DLD1 (cell line): ENCODE data around the gene NUPR1.
"Not testable (repeated sequence)": the region's sequence is repeated elsewhere in the genome, so short reads cannot be mapped to it uniquely, and the experiment has no call there.

Experiments used
- in situ Hi-C: cut with HindIII; loops from 2 replicates; pipeline ENCODE4 v1.10.0; 2017; ENCODE audit warnings: low sequenced_read_pairs

Gene NUPR1

GRCh38 chr16:28555561-28555960 is 16.8 kb upstream of the NUPR1 start:
- in situ Hi-C loops = no loop called here

- in situ Hi-C loops = no loop called here
These were observed 16.1 kb upstream of the NUPR1 start for GRCh38 chr16:28554634-28555423.

DNA sequence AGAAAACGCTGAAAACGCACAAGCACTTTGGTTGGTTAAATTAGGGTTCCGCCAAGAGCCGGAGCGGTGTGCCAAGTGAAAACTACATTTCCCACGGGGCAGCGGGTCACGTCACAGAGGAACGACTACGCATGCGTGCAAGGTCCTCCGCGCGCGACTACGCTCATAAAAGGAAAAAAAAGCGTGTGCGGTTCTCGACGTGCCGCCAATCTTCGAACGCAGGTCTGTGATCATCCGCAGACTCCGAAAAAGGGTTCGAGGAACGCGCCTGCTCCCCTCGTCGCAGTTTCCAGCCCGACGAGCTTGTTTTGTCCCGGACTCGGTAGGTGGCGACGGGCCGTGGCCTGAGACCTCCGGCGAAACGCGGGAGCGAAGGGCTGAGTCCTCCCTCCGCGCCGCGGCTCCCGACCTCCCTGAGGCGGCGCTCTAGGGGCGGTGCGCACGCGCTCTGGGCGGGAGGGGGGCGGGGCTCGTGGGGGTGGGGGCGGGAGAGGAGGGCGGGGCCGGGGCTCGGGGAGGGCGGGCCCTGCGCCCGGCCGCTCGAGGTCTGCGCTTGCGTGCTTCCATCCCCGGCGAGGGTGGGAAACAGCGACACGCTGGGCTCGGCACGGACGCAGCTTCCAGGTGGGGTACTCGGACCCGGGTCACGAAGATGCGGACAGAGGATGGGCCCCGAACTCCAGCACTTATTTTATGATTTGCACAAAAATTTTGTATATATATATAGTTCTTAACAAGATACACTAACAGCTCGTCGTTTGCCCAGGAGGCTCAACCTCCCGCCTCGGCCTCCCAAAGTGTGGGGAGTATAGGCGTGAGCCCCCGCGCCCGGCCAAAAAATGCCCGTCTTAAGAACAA is 15.2 kb upstream of the NUPR1 start, which contains the start of gene SGF29:
SGF29 (plus strand) TSS at position 145 of the 858 bp plus-strand sequence. CDS start 27,150 bp downstream, outside the sequence.
- in situ Hi-C loops = no loop called here

GRCh38 chr16:28549301-28549899 is 10.6 kb upstream of the NUPR1 start:
- in situ Hi-C loops = no loop called here

DNA sequence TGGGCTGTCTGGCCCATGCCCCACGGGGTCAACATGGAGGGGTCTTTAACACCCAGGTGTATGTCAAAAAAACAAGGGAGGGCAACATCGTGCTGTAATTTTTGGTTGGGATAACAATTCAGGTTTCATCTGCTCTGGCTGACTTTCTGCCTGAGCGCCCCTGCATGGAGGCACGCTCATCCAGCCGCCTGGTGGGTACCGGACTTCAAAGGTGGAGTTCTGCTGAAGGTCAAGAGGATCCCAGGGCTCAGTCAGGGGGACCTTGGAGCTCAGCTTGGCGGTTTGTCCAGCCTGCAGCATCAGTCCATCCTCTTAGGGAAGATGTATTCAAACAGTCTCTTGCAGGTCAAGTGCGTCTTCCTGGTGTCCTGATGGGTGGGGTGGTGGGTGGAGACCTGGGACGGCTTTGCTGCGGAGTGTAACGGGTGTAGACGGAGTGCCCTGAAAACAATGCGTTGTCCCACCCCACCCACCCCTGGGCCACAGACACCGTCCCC is 9.6 kb upstream of the NUPR1 start:
- in situ Hi-C loops = no loop called here

DNA sequence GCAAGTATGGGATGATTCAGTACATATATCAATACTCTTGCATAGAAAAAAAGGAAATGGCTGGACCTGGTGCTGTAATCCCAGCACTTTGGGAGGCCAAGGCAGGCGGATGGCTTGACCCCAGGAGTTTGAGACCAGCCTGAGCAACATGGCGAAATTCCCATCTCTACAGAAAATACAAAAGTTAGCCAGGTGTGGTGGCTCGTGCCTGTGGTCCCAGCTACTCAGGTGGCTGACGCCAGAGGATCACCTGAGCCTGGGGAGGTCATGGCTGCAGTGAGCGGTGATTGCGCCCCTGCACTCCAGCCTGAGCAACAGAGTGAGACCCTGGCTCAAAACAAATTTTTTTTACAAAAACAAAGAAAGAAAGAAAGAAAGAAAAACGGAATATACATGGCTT is 7.9 kb upstream of the NUPR1 start:
- in situ Hi-C loops = no loop called here

- in situ Hi-C loops = not testable (repeated sequence)
These were observed 7.2 kb upstream of the NUPR1 start for GRCh38 chr16:28545964-28546363.

DNA sequence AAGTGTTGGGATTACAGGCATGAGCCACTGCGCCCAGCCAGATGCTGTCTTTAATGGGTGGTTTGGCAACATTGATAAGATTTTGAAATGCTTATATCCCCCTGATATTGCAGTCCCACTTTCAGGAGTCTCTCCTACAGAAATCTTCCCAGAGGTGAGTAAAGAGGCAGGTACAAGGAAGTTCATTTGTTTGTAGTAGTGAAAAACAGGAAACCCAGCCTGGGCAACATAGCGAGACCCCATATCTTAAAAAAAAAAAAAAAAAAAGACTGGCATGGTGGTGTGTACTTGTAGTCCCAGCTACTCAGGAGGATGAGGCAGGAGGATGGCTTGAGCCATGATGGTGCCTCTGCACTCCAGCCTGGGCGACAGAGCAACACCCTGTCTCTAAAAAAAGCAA is 6.2 kb upstream of the NUPR1 start:
- in situ Hi-C loops = loop anchor here (5.0 kb wide), 1 partner anchor 42 kb away; no protein-coding TSS in a partner anchor

DNA sequence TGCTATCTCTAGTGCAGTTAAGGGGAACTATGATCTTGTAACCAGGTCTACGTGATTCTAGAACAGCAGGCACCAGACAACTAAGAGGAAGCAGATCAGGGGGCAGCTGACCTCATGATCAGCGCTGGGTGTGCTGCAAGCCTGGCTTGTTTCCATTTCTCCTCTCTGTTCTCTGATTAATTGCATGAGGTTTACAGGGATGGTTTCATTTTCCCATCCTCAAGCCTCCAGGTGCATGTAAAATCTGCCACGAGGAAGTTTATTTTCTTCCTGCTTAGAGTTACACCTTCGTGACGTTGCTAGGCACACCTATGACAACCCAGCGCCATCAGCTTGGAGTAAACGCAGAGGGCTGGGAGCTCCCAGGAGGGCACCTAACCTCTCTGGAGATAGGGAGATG is 4.3 kb upstream of the NUPR1 start:
- in situ Hi-C loops = loop anchor here (5.0 kb wide), 1 partner anchor 44 kb away; no protein-coding TSS in a partner anchor

- in situ Hi-C loops = loop anchor here (5.0 kb wide), 1 partner anchor 45 kb away; no protein-coding TSS in a partner anchor
These were observed 3.9 kb upstream of the NUPR1 start for GRCh38 chr16:28542646-28543045.

- in situ Hi-C loops = loop anchor here (5.0 kb wide), 1 partner anchor 47 kb away; no protein-coding TSS in a partner anchor
These were observed 1.6 kb upstream of the NUPR1 start for GRCh38 chr16:28540346-28540745.

GRCh38 chr16:28537964-28538732 is 626 bp downstream of the NUPR1 start:
- in situ Hi-C loops = no loop called here

- in situ Hi-C loops = no loop called here
These were observed 1.7 kb downstream of the NUPR1 start for GRCh38 chr16:28537076-28537475.

- in situ Hi-C loops = no loop called here
These were observed 4.0 kb downstream of the NUPR1 start for GRCh38 chr16:28534542-28535373.

DNA sequence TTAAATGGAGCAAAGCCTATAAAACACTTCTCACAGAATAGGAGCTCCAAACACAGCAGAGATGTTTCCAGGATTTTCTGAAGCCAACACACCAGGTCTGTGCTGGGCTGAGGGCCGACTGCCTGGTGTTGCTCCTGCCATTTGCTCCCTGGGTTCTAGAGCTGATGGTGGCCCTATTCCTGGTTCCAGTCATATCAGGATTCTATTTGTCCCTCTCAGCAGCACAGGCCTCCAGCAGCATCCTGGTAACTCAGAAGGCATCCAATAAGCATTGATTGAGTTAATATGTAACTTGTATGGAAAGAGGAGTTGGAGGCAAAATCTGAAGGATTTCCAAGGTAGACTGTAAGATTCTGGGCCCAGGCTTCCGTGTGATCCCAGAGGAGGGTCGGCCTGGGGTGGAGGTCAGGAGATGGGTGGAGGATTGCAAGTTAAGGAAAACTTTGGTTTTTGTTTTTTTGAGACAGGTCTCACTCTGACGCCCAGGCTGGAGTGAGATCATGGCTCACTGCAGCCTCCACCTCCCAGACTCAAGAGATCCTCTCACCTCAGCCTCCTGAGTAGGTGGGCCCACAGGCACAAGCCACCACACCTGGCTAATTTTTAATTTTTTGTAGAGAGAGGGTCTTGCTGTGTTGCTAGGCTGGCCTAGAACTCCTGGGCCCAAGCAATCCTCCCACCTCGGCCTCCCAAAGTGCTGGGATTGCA is 5.7 kb downstream of the NUPR1 start:
- in situ Hi-C loops = no loop called here

DNA sequence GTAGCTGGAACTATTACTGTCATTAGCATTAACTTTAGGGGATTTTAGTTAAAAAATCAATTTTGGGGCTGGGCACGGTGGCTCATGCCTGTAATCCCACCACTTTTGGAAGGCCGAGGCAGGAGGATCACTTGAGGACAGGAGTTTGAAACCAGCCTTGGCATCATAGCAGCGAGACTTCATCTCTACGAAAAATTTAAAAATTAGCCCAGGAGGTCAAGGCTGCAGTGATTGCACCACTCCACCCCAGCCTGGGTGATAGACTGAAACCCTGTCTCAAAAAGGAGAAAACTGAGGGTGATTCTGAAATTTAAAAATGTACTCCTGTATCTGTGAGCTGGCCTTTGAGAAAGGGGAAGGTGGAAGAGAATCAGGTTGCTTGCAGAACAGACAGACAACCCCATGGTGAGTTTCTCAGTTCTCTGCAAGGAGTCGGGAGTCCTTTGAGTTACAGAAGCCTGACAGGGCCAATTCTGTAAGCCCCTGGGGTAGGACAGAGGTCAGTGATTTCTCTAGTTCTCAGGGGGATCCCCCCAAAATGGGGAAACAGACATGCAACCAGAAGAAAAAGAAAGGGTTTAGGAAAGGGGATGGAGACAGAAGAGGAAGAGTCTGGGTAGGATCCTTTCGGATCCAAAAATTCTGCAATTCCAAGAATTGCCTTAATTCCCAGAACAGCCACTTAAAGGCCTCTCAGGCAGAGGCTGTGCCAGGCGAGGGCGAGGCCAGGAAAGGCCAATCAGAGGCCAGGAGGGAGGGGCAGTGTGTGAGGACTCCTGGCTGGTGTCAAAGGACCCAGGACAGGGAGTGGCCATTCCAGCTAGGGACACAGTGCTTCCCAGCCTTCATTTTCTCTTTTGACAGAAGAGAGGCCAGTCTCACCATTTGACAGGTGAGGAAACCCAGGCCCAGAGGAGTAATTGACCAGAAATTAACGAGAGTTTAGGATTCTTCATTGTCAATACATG is 6.7 kb downstream of the NUPR1 start:
- in situ Hi-C loops = no loop called here

DNA sequence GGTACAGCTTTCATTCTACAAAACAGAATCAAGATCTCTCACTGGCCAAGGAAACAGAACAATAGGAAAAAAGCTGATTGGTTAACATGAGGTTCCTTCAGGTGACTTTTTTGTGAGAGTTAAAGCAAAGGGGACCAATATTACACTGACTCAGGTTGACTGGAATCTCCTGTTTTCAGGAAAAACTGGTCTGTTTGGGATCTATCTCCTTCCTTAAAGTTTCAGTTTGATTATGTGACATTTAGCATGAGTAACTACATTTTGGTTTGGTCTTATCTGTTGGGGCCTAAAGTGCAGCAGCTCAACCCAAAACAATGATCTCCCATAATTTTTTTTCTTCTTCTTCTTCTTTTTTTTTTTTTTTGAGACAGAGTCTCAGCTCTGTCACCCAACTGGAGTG is 9.7 kb downstream of the NUPR1 start:
- in situ Hi-C loops = no loop called here

- in situ Hi-C loops = no loop called here
These were observed 10.3 kb downstream of the NUPR1 start for GRCh38 chr16:28528463-28528867.
